Activated T-cell treated with anti-CD3 and anti-CD28 coated beads for 24 hours (primary cell): ENCODE measurements around the gene FBXO41.
"Not testable (repeated sequence)": the region's sequence is repeated elsewhere in the genome, so short reads cannot be mapped to it uniquely, and the experiment has no call there.

ENCODE experiments used
- DNase-seq: peaks from one replicate; pipeline ENCODE4 v3.0.0-alpha.2; 2020; ENCODE audit warnings: low read depth

FBXO41 gene

GRCh38 chr2:73262691-73263429 lies 21.4 kb downstream of the FBXO41 start:
- not testable (repeated sequence) for DNase-seq

DNA sequence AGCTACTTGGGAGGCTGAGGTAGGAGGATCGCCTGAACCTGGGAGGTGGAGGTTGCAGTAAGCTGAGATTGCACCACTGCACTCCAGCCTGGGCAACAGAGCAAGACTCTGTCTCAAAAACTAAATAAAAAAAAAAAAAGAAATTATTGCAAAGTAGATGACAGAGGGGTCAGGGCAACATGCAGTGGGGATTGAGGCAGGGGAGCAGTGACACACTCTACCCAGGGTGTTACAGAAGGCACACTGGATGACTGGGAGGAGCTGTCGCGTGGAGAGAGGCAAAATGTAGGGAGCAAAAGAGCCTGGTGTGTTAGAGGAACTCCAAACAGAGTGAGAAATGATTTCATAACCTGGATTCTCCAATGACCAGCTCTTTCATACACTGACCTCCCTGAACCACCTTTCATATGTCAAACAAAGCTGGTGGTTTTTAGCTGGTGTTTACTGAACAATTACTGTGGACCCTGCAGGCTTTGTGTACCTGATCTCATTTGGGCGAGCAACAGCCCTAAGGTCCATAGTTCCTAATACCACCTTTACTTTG lies 22.1 kb downstream of the FBXO41 start:
- DNase-seq, result no peak

GRCh38 chr2:73260338-73260984 lies 23.8 kb downstream of the FBXO41 start:
- no peak for DNase-seq

DNA sequence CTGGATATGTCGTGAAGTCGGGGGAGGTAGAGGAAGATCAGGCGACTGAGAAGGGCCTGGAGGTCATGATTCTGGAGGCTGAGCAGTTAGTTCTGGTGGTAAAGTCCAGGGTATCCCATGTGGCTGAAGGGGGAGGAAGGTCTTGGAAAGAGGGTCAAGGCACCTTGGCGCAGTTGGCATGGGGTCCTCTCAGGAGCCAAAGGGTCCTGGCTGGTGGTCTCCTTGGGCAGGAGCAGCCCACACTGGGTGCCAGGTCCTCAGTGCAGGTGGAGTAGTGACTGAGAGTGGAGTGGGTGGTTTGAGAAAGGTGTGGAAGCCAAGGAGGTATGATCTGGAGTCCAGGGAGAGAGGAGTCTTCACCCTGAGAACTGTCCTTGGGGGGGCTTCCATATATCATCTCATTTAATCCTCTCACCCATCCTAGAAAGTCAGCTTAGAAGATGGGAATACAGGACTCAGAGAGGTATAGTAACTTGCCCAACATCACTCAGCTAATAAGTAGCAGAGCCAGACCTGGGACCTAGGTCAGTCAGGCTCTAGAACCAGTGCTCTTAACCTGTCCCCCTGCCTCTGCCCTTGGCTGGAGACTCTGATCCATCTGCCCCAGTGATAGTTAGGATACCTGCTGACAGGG lies 24.5 kb downstream of the FBXO41 start:
- DNase-seq, result no peak

GRCh38 chr2:73259276-73259675 lies 25.0 kb downstream of the FBXO41 start:
- no peak for DNase-seq

DNA sequence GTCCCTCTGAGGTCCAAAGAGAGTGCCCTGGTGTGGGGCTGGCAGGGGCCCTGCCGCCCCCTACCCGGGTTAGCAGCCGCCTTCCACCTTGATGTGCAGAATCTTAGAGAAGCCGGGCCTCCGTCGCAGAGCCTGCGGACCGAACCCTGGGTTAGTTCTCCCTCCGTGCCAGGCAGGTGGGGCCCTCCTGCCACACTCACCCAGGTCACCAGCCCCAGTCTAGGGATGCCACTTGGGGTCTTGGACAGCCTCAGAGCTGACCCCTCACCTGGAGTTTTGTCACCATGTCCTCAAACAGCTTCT lies 25.4 kb downstream of the FBXO41 start:
- DNase-seq, result no peak

- DNase-seq, result no peak
Measured at GRCh38 chr2:73258186-73258912, 25.9 kb downstream of the FBXO41 start.

DNA sequence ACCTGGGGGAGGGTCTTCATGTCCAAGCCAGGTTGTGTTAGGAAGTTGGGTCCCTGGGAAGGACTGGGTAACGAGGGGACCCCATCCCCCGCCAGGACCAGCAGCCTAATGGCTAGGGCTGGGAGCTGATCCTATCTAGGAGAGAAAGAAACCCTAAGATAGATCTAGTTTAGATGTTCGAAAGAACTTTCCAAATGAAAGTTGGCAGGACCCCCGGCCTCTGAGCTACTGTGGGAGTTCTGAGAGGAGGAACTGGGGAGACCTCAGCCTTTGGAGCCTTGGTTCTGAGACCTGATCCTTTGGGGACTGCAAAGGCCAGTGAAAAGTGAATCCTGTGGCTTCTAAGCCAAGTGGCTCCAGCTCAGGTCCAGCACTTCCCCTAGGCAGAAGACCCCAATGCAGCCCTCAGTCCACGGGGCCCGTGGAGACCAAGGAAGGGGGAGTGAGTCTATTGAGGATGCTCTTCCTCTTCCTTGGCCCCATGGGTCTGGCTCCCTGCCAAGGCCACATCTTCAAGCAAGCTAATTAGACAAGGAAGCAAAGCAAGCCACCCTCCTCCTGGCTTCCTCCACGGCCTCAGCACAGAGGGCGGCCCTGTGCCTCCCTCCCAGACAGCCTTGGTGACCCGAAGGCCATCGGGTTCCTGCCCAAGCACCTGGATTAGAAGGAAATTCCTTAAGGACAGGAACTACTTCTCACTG lies 26.7 kb downstream of the FBXO41 start:
- DNase-seq, result no peak

DNA sequence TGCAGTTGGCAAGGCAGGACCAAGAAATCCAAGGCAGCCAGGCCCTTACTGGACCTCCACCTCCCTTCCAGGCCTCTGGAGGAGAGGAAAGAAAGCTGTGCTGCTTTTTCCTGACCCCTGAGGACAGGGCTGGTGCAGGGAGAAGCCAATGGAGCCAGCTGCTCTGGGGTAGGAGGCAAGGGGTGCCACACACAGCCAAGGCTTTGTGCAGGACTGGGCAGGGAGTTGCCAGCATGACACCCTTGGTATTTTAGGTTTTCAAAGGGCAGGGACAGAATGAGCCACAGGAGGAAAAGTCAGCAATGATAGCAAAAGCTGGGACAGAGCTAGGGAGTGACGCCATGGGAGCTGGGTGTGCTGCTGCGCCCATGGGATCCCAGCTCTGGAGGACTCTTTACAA lies 27.3 kb downstream of the FBXO41 start:
- no peak for DNase-seq

DNA sequence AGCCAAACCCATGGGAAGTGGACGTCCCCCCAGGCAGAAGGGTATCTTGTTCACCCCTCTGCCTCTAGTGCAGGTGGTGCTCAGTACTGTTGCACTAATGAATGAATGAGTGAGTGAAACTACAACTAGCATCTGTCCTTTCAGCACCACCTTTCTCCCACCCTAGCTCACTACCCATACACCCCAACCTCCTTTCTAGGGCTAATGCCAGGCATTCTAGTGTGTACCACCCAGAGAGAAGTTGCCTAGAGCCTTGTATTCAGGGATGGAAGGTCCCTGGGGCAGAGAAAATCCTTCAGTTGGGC lies 27.7 kb downstream of the FBXO41 start:
- DNase-seq, result no peak

DNA sequence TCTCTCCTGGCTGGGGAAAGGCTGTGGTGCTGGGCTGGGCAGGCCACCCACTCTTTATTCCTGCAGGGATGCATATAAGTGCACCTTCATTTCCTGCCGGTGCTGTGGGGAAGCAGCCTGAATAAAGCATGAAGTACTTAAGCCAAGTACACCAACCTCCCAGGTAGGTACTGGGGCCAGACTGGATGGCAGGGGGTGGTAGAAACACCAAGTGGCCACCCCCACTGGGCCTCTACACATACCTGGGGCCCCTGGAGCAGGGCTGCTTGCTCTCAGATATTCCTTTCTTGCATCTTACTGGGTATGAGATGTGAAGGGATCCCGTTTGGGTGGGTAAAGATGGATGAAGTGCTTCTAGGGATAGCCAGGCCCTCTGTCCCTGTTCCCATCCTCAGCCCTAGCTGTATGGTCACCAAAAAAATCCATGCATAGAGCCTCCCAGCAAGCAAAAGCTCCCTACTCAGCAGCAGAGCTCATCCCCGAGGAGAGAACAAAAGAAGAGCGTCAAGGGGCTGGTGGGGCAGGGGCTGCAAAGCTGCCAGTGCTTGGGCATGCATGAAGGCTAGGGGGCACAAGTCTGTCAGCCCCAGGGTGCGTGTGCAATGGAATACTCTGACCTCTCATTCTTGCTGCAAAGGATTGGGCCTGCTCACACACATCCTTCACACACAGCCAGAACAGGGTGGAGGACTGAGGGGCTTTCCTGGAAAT lies 28.2 kb downstream of the FBXO41 start:
- DNase-seq, result no peak

- no peak for DNase-seq
Measured at GRCh38 chr2:73255007-73255644, 29.2 kb downstream of the FBXO41 start.

DNA sequence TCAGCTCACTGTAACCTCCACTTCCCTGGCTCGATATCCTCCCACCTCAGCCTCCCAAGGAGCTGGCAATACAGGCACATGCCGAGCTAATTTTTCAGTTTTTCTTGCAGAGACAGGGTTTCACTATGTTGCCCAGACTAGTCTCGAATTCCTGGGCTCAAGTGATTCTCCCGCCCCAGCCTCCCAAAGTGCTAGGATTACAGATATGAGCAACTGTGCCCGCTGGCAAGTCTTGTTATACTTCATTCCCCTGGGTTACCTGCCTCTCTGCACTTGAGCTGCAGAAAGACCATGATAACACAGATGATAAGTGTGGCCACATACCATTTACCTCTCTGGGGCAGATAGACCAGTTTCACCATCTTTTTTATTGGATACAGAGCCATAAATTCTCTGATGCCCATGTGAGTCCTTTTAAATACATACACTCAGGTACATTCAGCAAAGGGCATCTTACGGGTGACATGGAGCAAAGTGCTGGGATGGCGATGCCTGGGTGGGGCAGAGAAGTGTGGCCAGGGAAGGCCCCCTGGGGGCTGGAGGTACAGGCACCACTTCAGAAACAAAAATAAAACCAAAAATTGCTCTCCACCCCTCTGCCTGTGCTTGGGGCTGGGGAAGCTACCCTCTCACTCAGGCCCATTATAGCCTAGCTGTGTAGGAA lies 29.8 kb downstream of the FBXO41 start:
- DNase-seq, result no peak

DNA sequence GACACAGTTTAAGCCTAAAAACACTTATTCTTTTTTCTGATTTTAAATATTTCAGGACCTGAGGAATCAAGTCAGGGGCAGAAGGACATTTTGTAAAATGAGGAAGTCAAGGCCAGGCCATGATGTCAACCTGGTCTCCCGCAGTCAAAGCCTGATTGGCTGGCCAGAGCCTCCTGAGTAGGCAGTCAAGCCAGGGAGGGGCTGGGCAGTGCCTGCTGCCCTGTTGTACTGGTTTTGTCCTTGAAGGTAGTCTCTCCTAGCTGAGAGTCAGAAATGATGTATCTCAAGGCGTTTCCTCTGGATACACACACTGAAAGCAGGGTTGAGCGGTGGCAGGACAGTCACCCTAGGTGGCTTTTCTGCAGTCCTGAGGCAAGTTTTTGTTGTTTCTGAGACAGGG lies 30.4 kb downstream of the FBXO41 start:
- DNase-seq, result no peak

DNA sequence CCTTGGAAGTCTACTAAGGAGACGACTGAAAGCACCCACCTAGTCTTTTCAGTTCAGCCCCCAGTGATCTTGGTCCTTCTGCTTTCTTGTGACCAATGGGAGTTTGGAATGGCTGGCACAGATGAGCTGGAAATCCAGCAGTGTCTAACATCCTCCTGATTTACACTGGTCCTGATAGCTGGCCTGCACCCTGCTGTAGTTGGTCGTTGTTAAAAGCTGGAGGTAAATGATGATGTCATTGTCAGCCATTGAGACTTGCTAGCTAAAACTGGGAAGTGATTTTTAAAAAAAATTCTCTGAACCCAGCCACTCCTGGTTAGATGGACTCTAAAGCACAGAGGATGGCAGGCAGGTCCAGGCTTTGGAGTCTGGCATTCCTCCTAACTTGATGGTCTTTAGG lies 30.9 kb downstream of the FBXO41 start:
- no peak for DNase-seq

GRCh38 chr2:73252238-73253027 lies 31.8 kb downstream of the FBXO41 start:
- no peak for DNase-seq

- no peak for DNase-seq
Measured at GRCh38 chr2:73250872-73251846, 33.1 kb downstream of the FBXO41 start.

- no peak for DNase-seq
Measured at GRCh38 chr2:73249636-73250035, 34.6 kb downstream of the FBXO41 start.
